Measurements from ENCODE around the gene FARP1. TPM values are rescaled to one million over a fixed set of nuclear protein-coding genes. Genes with fewer than 3 reads are reported as not detected.
"Not testable (repeated sequence)": the region's sequence is repeated elsewhere in the genome, so short reads cannot be mapped to it uniquely, and the experiment has no call there.

FARP1 gene
- total RNA-seq, 1 experiment from 2014 or later, result 2.6 TPM

- no peak for DNase-seq (ENCODE audit: extremely low read depth, low read depth)
These were observed 110.6 kb downstream of the FARP1 start for GRCh38 chr13:98253526-98253925.

- no peak for DNase-seq (ENCODE audit: extremely low read depth, low read depth)
These were observed 111.6 kb downstream of the FARP1 start for GRCh38 chr13:98254513-98254912.

GRCh38 chr13:98258226-98258625, 115.3 kb downstream of the FARP1 start:
- DNase-seq (ENCODE audit: extremely low read depth, low read depth), result no peak

- no peak for DNase-seq (ENCODE audit: extremely low read depth, low read depth)
These were observed 117.7 kb downstream of the FARP1 start for GRCh38 chr13:98260357-98261164.

- no peak for DNase-seq (ENCODE audit: extremely low read depth, low read depth)
These were observed 118.3 kb downstream of the FARP1 start for GRCh38 chr13:98261165-98261702.

GRCh38 chr13:98262292-98262691, 119.4 kb downstream of the FARP1 start:
- DNase-seq (ENCODE audit: extremely low read depth, low read depth), result no peak

GRCh38 chr13:98263841-98264240, 120.9 kb downstream of the FARP1 start:
- DNase-seq (ENCODE audit: extremely low read depth, low read depth), result no peak

GRCh38 chr13:98264877-98265276, 122.0 kb downstream of the FARP1 start:
- DNase-seq (ENCODE audit: extremely low read depth, low read depth), result no peak

- DNase-seq (ENCODE audit: extremely low read depth, low read depth), result no peak
These were observed 123.0 kb downstream of the FARP1 start for GRCh38 chr13:98265692-98266551.

GRCh38 chr13:98267080-98267912, 124.4 kb downstream of the FARP1 start:
- no peak for DNase-seq (ENCODE audit: extremely low read depth, low read depth)

GRCh38 chr13:98269386-98269785, 126.5 kb downstream of the FARP1 start:
- no peak for DNase-seq (ENCODE audit: extremely low read depth, low read depth)

- no peak for DNase-seq (ENCODE audit: extremely low read depth, low read depth)
These were observed 127.9 kb downstream of the FARP1 start for GRCh38 chr13:98270819-98271218.

GRCh38 chr13:98271646-98272045, 128.8 kb downstream of the FARP1 start:
- not testable (repeated sequence) for DNase-seq (ENCODE audit: extremely low read depth, low read depth)

- DNase-seq (ENCODE audit: extremely low read depth, low read depth), result no peak
These were observed 129.7 kb downstream of the FARP1 start for GRCh38 chr13:98272549-98272948.

GRCh38 chr13:98273067-98273823, 130.4 kb downstream of the FARP1 start:
- no peak for DNase-seq (ENCODE audit: extremely low read depth, low read depth)

GRCh38 chr13:98273824-98274742, 131.2 kb downstream of the FARP1 start:
- DNase-seq (ENCODE audit: extremely low read depth, low read depth), result no peak

- no peak for DNase-seq (ENCODE audit: extremely low read depth, low read depth)
These were observed 132.1 kb downstream of the FARP1 start for GRCh38 chr13:98274921-98275487.

GRCh38 chr13:98275681-98276171, 132.8 kb downstream of the FARP1 start:
- DNase-seq (ENCODE audit: extremely low read depth, low read depth), result no peak
